T47D (cell line): ENCODE data around the gene FAM25A.
"Not testable (repeated sequence)": the region's sequence is repeated elsewhere in the genome, so short reads cannot be mapped to it uniquely, and the experiment has no call there.

Source experiments
- DNase-seq, 2 experiments: peaks; one replicate each; pipeline versions ENCODE4 v3.0.0 to v3.0.0-alpha.2; 2011 to 2012; ENCODE audit warnings: low read depth in 1 of 2, low spot score in 1 of 2
- JUND ChIP-seq: IDR thresholded peaks from 2 replicates; pipeline ENCODE4 v1.6.1; 2012; ENCODE audit warnings: low read depth
- in situ Hi-C: cut with HindIII; loops from 2 replicates; pipeline ENCODE4 v1.10.0; 2016; ENCODE audit warnings: low sequenced_read_pairs, low pct_unique_long_range_greater_than_20kb

FAM25A gene

DNA sequence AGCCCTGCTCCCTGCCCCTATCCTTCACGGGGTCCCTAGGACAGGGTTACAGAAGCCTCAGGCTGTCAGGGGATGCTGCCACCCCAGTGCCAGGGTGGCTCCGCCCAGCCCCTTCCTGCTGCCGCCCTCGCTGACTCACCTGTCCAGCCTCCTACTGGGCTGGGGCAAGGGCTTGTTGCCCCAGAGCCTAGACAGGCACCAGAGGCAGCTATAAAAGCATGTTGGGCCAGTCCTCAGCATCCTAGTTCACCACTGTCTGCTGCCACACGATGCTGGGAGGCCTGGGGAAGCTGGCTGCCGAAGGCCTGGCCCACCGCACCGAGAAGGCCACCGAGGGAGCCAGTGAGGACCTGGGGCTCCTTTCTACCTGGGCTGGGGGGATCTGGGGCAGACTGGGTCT lies at the start of gene FAM25A:
Gene FAM25A, plus strand, starts transcription at position 239 of the 400 bp plus-strand sequence. Its CDS starts 31 bp downstream, at position 270.
- peak in 1 of 2 experiments; percentile 58 for DNase-seq
- in situ Hi-C loops, result not testable (repeated sequence)

- in situ Hi-C loops, result no loop called here
- no peak for DNase-seq
- TF ChIP-seq JUND, result no peak
Measured at GRCh38 chr10:86970982-86971231, 49.2 kb upstream of the FAM25A start.

DNA sequence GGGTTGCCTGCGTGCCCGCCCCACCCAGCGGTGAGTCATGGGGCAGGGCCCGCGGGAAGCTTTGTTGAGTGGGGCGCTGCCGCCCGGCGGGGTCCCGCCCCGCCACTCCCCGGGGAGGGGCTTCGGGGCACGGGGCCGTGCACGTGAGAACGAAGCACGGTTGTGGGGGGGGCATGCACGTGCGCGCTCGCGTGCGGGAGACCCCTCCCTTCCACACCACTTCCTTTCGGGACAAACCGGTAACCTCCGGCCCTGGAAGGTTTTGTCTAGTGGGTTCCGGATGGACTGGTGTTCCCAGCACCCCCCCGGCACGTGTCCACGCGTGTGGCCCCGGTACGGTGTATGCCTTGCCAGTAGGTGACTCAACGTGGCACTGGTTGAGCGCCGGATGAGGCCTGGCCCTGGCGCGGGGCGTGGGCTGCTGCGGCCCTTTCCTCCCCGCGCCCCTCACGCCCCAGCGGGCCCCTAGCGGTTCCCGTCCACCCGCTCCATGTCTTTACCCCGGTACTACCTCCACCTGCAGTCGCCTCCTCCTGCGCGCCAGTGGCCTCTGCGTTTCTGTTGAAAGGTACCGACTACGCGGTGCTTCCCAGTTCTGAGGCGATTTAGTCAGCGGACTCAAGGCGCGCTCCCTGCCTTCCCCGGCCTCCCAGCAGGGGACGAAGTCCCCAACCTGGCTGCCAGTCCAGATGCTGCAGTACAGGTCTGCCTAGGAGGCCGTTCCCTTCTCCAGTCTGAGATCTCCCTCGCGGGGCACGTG lies 48.7 kb upstream of the FAM25A start:
- in situ Hi-C loops, result no loop called here
- peak; percentile 80 to 93 for DNase-seq
- no peak for TF ChIP-seq JUND

DNA sequence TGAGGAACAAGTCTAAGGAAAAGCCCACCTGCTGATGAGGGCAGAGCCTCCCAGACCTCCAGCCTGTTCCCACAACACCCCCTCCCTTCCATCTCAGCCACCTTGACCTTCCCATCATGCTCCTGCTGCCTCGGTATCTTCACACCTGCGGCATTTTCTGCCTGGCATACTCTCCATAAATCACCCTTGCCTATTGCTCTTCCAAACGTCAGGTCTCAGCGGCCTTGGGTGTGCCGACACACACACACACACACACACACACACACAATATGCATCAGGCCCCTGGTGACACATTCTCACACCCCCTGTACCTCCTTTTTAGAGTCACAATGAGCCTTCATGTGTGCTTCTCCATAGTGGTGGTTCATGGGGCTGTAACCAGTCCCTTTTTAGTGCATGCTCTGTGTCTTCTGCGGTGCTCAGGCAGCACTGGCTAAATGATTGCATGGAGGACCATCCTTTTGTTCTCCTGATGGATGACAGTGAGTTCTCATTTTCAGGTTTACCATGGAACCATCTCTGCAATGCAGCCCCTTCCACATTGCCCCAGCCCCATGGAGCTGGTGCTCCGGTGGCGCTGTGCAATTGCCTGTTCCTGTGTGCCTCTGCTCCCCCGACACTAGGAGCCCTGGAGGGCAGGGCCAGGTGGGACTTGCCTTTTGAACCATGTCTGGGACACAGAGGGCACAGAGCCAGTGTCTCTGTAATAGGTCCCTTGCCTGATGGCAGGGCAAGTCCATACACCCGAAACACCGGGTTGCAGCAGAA lies 47.3 kb upstream of the FAM25A start:
- no peak for TF ChIP-seq JUND
- in situ Hi-C loops, result no loop called here
- DNase-seq, result no peak

GRCh38 chr10:86974484-86974883 lies 45.6 kb upstream of the FAM25A start:
- no peak for DNase-seq
- no peak for TF ChIP-seq JUND
- in situ Hi-C loops, result no loop called here

DNA sequence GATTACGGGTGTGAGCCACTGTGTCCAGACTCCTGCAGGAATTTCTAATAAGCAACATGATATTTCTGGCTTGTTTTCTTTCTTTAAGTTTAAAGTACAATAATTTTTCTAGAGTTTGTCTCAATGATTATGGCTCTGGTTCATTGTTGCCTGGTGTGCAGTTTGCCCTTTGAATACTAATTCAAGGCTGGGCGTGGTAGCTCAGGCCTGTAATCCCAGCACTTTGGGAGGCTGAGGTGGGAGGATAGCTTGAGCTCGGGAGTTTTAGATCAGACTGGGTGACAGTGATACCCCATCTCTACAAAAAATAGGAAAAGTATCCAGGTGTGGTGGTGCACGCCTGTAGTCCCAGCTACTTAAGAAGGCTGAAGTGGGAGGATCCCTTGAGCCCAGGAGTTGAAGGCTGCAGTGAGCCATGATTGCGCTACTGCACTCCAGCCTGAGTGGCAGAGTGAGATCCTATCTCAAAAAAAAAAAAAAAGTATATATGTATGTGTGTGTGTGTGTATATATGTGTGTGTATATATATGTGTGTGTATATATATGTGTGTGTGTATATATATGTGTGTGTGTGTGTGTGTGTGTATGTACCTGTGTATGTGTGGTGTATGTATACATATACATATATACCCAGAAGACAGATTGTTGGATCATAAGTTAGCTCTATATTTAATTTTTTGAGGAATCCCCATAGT lies 43.6 kb upstream of the FAM25A start:
- in situ Hi-C loops, result no loop called here
- no peak for DNase-seq
- no peak for TF ChIP-seq JUND

DNA sequence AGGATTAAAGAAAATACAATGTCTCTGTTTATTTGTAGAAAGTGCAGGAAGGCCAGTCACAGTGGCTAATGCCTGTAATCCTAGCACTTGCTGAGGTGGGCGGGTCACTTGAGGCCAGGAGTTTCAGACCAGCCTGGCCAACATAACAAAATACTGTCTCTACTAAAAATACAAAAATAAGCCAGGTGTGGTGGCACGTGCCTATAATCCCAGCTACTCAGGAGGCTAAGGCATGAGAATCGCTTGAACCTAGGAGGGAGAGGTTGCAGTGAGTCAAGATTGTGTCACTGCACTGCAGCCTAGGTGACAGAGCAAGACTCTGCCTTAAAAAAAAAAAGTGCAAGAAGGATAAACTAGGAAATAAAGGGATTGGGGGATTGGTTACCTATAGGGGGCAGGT lies 41.6 kb upstream of the FAM25A start:
- DNase-seq, in situ Hi-C loops: not testable (repeated sequence)

DNA sequence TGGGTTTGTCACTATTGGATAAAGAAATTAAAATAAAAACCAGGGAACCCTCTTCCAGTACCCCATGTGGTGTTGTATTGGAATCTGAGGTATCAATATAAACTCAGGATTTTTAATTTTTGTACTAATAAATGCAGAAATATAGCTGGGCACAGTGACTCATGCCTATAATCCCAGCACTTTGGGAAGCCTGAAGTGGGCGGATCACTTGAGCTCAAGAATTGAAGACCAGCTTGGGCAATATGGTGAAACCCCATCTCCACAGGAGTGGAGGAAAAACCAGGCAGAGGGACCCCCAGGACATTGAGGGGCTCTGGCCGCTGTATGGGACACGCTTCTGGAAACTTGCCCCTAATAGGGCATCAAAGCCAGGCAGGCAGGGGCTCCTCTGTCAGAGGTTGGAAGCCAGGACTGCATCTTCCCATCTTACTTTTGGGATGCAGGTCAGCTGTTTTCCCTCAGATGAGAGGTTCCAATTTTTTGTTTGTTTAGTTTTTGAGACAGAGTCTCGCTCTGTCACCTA lies 40.7 kb upstream of the FAM25A start:
- in situ Hi-C loops, result no loop called here

DNA sequence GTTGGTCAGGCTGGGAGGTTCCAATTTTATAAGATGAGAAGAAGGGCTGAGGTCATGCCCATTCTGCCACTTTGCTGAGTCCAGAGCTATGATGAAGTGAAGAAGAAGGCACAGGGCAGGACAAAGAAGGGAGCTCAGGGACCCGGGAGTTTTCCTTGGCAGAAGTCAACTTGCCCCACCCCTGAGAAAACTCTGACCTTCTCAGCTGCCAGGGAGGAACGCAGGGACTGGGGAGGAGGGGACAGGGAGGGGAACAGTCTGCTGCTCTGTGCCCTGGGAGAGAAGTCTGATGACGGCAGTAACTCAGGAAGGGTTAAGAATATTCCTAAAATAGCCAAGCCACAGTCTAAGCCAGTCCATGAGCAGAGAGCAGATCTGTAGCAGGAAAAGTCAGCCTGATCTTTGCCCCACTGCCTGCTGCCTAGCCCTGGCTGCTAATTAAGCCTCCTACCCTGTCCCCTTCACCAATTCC lies 40.1 kb upstream of the FAM25A start:
- no peak for TF ChIP-seq JUND
- DNase-seq, result no peak
- in situ Hi-C loops, result no loop called here

More for the DNA sequence above, 40.7 kb upstream of the FAM25A start:
- no peak for DNase-seq
- TF ChIP-seq JUND, result no peak

DNA sequence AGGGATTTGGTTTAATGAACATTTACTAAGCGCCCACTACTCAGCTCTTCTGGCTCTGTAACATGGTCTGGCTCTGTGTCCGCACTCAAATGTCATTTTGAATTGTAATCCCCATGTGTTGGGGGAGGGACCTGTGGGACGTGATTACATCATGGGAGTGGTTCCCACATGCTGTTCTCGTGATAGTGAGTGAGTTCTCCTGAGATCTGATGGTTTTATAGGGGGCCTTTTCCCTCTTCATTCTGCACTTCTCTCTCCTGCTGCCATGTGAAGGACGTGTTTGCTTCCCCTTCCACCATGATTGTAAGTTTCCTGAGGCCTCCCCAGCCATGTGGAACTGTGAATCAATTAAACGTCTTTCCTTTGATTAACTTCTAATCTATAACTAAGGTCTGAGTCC lies 39.1 kb upstream of the FAM25A start:
- in situ Hi-C loops, result not testable (repeated sequence)

DNA sequence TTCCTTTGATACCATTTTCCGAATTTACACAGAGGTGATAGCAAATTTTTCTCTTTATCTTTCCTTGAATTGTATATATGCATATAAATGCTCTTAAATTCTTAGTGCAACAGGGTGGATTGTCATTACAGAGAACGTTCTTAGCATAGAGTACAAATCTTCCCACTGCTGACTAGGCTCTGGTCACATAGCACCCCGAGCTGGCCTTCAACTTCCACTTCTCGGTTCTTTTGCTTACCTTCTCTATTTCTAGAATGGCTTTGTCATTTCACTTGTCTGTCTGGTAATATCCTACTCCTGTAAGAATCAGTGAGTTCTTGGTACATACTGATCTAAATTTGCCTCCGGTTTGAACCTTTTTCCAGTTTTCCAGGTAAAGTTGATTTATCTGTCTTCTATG lies 38.4 kb upstream of the FAM25A start:
- in situ Hi-C loops, result no loop called here
- no peak for TF ChIP-seq JUND
- no peak for DNase-seq

More for the DNA sequence above, 39.1 kb upstream of the FAM25A start:
- not testable (repeated sequence) for DNase-seq

DNA sequence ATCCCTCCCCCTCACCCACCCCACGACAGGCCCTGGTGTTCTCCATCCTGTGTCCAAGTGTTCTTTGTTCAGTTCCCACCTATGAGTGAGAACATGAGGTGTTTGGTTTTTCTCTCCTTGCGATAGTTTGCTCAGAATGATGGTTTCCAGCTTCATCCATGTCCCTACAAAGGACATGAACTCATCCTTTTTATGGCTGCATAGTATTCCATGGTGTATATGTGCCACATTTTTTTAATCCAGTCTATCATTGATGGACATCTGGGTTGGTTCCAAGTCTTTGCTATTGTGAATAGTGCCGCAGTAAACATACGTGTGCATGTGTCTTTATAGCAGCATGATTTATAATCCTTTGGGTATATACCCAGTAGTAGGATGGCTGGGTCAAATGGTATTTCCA lies 35.6 kb upstream of the FAM25A start:
- in situ Hi-C loops, result not testable (repeated sequence)

DNA sequence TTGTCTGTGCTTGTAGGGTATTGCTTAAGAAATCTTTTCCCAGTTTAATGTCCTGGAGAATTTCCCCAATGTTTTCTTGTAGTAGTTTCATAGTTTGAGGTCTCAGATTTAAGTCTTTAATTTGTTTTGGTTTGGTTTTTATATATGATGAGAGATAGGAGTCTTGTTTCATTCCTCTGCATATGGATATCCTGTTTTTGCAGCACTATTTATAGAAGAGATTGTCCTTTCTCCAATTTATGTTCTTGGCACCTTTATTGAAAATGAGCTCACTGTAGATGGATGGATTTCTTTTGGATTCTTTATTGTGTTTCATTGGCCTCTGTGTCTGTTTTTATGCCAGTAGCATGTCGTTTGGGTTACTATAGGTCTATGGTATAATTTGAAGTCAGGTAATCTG lies 31.6 kb upstream of the FAM25A start:
- TF ChIP-seq JUND, result no peak
- in situ Hi-C loops, result no loop called here
- no peak for DNase-seq

More for the DNA sequence above, 35.6 kb upstream of the FAM25A start:
- not testable (repeated sequence) for DNase-seq

GRCh38 chr10:86991362-86991761 lies 28.7 kb upstream of the FAM25A start:
- DNase-seq, in situ Hi-C loops: not testable (repeated sequence)
